Panc1 (cell line): ENCODE data around the gene UFSP1. TPM values are rescaled to one million over a fixed set of nuclear protein-coding genes. Genes with fewer than 3 reads are reported as not detected.
A peak's percentile ranks its signal among the peaks of the same experiment; 100 is the strongest.

Source experiments
- ATAC-seq: fragments of 200-7000 bp; cut with Tn5 transposase; 2 replicates; pipeline ENCODE4 v1.9.1; 2020; ENCODE audit warnings: mild to moderate bottlenecking, moderate library complexity
- BruUV-seq: library from RNA; stranded (reverse); fragments of 400-500 nt; replicated peaks from 2 replicates; lab custom pipeline; 2021; lab: Mats Ljungman, UMichigan
- CTCF ChIA-PET: fragments of 300-600 bp; sonication (Branson Sonifier 250); formaldehyde crosslinking; loops from one replicate; lab custom pipeline; 2022; ENCODE audit warnings: antibody characterized with exemption; lab: Charles Lee
- POLR2A ChIA-PET: fragments of 300-600 bp; sonication (Branson Sonifier 250); formaldehyde crosslinking; loops from one replicate; lab custom pipeline; 2022; ENCODE audit warnings: antibody characterized with exemption; lab: Charles Lee
- DNase-seq: peaks from one replicate; pipeline ENCODE4 v3.0.0-alpha.2; 2010; ENCODE audit warnings: low read depth, low spot score
- H3K27ac ChIP-seq: 2 replicates; pipeline ENCODE4 v1.5.1; 2011; ENCODE audit warnings: mild to moderate bottlenecking, low read length, inconsistent platforms
- H3K27me3 ChIP-seq: fragments of 200-500 bp; sonication (Bioruptor generic); 2 replicates; pipeline ENCODE4 v1.6.0; 2014; ENCODE audit warnings: low read length, inconsistent platforms; ENCODE audit not compliant: control insufficient read depth, insufficient read depth
- H3K36me3 ChIP-seq: fragments of 200-500 bp; sonication (Bioruptor generic); 2 replicates; pipeline ENCODE4 v1.5.1; 2014; ENCODE audit warnings: inconsistent platforms, mild to moderate bottlenecking, low read length, moderate library complexity; ENCODE audit not compliant: control insufficient read depth, insufficient read depth
- H3K4me1 ChIP-seq: 2 replicates; pipeline ENCODE4 v1.5.1; 2011; ENCODE audit warnings: inconsistent platforms, mild to moderate bottlenecking, low read length, moderate library complexity; ENCODE audit not compliant: control insufficient read depth, insufficient read depth
- H3K4me3 ChIP-seq, 2 experiments: 2 replicates each; pipeline ENCODE4 v1.5.1; 2011 to 2012; ENCODE audit warnings: low read depth in 2 of 2, low read length in 2 of 2, mild to moderate bottlenecking in 2 of 2, inconsistent platforms in 1 of 2, moderate library complexity in 1 of 2
- H3K9me3 ChIP-seq: fragments of 200-500 bp; sonication (Bioruptor generic); 2 replicates; pipeline ENCODE4 v1.5.1; 2014; ENCODE audit warnings: low read depth, mild to moderate bottlenecking, inconsistent platforms, low read length, moderate library complexity; ENCODE audit not compliant: control insufficient read depth, insufficient read depth
- CTCF ChIP-seq: fragments of 450-650 bp; IDR thresholded peaks from 2 replicates; pipeline ENCODE4 v1.5.1; 2017; ENCODE audit warnings: mild to moderate bottlenecking
- POLR2AphosphoS5 ChIP-seq: IDR thresholded peaks from 2 replicates; pipeline ENCODE4 v1.6.1; 2012; ENCODE audit warnings: mild to moderate bottlenecking, low read depth, low read length, moderate library complexity
- REST ChIP-seq, 2 experiments: IDR thresholded peaks; 2 replicates each; pipeline ENCODE4 v1.6.1; 2011 to 2012; ENCODE audit warnings: low read depth in 2 of 2, control low read depth in 1 of 2, low read length in 1 of 2, mild to moderate bottlenecking in 1 of 2, moderate library complexity in 1 of 2; ENCODE audit not compliant: insufficient read depth in 1 of 2
- SIN3A ChIP-seq: IDR thresholded peaks from 2 replicates; pipeline ENCODE4 v1.6.1; 2012; ENCODE audit warnings: low read depth, mild to moderate bottlenecking, low read length, moderate library complexity, borderline replicate concordance; ENCODE audit not compliant: insufficient read depth
- TCF7L2 ChIP-seq: IDR thresholded peaks from 2 replicates; pipeline ENCODE4 v1.6.1; 2011; ENCODE audit warnings: mild to moderate bottlenecking, low read depth, low read length, inconsistent platforms
- in situ Hi-C: cut with HindIII; loops from 2 replicates; pipeline ENCODE4 v1.10.0; 2016; ENCODE audit warnings: low sequenced_read_pairs, low pct_unique_long_range_greater_than_20kb
- intact Hi-C: fragments of 100-400 bp; cut with micrococcal nuclease; formaldehyde crosslinking; loops from one replicate; pipeline ENCODE4 v1.10.0; 2022; ENCODE audit not compliant: unreplicated experiment
- total RNA-seq: library from RNA; stranded (reverse); gene quantifications from one replicate; pipeline ENCODE4 v1.2.1, GENCODE V29; 2021; ENCODE audit not compliant: unreplicated experiment

UFSP1 gene
- total RNA-seq, 1 experiment from 2014 or later = 3.3 TPM

GRCh38 chr7:100865372-100865911, 24.1 kb downstream of the UFSP1 start:
- TF ChIP-seq TCF7L2 (no peak), CTCF (no peak), POLR2AphosphoS5 (no peak), REST (IDR thresholded peaks at IDR 0.05; ENCODE audit: insufficient read depth in 1 of 2, low read depth in 2 of 2, low read length in 1 of 2) (no peak), SIN3A (no peak)
- Histone ChIP-seq H3K4me1 (peaks cover 10% of the 10 kb centered on the region), H3K36me3 (peaks cover 2% of the 10 kb centered on the region; the same call in 1 of the 2 replicates), H3K9me3 (no peaks in the 10 kb centered on the region), H3K27ac (no peak overlapping the region), H3K4me3 (no peak overlapping the region), H3K27me3 (no peaks in the 10 kb centered on the region)
- no TSS peak for BruUV-seq
- ATAC-seq (peak; percentile 31), DNase-seq (no peak)
- in situ Hi-C loops (no loop called here), intact Hi-C loops (no loop called here)
- ChIA-PET POLR2A (no interaction called here), CTCF (no interaction called here)

- no peak for TF ChIP-seq SIN3A
- no peak for TF ChIP-seq REST (IDR thresholded peaks at IDR 0.05; ENCODE audit: insufficient read depth in 1 of 2, low read depth in 2 of 2, low read length in 1 of 2)
- no peak for TF ChIP-seq CTCF
- no peak for TF ChIP-seq POLR2AphosphoS5
- TF ChIP-seq TCF7L2 = no peak
- Histone ChIP-seq H3K4me3 (no peak overlapping the region), H3K9me3 (no peaks in the 10 kb centered on the region), H3K27ac (no peak overlapping the region), H3K27me3 (no peaks in the 10 kb centered on the region), H3K4me1 (peaks cover 10% of the 10 kb centered on the region), H3K36me3 (peaks cover 2% of the 10 kb centered on the region; the same call in 1 of the 2 replicates)
- intact Hi-C loops = no loop called here
- no peak for DNase-seq
- BruUV-seq = no TSS peak
- in situ Hi-C loops = no loop called here
- POLR2A ChIA-PET = no interaction called here
- no peak for ATAC-seq
- CTCF ChIA-PET = no interaction called here
Observed at GRCh38 chr7:100864263-100864845, 25.2 kb downstream of the UFSP1 start.
